GM18951 (cell line): ENCODE results near the gene PRRC2C.

Experiments used
- POLR2A ChIP-seq: IDR thresholded peaks from 4 replicates; pipeline ENCODE4 v1.6.1; 2011; ENCODE audit warnings: mild to moderate bottlenecking; ENCODE audit not compliant: insufficient read length, insufficient read depth; ENCODE audit errors: extremely low read depth
- in situ Hi-C: fragments of 300-500 bp; cut with MboI; formaldehyde crosslinking; loops from one replicate; pipeline ENCODE4 v1.12.0; 2022; ENCODE audit warnings: low sequenced_read_pairs, mixed read lengths, inconsistent platforms; ENCODE audit not compliant: unreplicated experiment

The PRRC2C gene

DNA sequence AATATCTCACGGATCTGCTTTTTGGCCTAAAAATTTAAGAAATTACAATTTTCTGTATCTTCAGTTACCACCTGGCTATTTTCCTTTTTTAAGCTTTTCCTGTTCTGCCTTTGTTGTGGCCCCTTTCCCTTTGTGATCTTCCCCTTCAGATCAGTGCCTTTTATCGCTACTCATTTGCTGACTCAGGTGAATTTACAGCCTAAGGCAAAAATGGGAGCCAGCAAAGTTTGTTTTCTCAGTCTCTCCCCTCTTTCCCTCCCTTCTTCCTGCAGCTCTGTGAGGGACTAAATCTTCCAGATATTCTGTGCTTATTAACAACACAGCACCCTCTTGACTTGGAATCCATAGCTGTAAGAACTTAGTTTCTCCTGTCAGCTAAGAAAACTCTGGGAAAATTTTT, 5.3 kb upstream of the PRRC2C start:
- in situ Hi-C loops, result no loop called here
- no peak for TF ChIP-seq POLR2A

DNA sequence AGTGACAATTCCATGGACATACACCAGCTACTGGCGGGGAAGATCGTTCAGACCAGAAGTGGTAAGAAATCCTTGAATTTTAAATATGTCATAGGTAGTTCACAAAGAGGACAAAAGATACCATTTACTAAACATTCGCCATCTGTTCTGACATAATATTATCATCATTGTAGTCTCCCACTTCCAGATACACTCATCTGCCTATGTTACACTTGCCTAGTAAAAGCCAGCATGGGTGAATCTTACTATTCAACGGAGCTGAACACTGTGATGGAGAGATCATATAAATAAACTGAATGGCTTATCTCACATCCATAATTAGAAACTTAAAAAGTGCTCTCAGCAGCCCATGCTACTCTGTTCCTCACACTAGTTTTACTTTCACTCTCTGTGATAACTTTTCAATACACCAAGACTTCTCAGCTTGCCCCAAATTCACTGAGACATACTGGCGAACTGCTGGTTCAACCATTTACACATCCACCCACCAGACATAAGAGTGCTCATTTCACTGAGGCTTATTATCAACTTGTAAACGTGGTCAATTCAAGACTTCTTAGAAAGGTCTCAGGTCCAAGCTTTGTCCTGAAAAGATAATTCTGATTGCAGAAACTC, 463 bp upstream of the PRRC2C start:
- in situ Hi-C loops, result no loop called here
- TF ChIP-seq POLR2A, result no peak

DNA sequence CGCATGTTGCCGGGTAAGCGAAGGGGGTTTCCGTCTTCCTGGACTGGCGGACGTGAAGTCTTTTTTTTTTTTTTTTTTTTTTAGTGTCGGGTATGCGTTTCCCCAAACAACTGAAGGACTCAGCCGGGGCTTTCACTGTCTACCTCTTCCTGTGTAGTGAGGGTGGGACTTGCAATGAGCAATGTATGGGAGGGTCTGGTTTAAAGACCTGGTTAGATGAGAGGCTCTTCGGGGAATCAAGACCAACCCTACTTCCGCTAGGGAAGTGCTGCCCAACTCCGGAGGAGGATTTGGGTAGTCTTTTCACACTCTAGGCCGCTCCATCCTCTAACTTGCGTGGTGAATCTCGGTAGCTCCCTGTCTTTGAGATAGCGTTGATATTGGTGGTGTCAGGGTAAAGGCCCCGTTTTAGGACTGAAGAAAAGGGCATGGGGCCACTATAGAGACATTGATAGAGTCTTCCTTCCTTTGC, 754 bp downstream of the PRRC2C start:
- in situ Hi-C loops, result no loop called here
- no peak for TF ChIP-seq POLR2A

DNA sequence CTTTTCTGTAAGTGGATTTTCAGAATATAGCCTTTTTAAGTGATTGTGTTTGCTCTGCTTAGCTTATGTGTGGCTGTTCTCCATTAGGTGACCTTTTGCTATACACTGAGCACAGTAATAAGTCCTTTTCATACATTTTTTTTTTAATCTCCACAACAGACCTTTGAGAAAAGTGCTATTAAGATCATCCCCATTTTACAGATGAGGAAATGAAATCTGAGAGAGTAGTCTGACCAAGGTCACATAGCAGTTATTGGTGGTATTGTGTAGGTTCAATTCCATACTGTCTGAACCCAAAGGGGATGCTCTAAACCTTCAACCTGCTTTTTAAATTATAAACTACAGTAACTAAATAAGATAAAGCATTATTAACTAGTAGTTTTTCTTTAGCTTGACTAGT, 1.7 kb downstream of the PRRC2C start:
- TF ChIP-seq POLR2A, result no peak
- in situ Hi-C loops, result no loop called here

DNA sequence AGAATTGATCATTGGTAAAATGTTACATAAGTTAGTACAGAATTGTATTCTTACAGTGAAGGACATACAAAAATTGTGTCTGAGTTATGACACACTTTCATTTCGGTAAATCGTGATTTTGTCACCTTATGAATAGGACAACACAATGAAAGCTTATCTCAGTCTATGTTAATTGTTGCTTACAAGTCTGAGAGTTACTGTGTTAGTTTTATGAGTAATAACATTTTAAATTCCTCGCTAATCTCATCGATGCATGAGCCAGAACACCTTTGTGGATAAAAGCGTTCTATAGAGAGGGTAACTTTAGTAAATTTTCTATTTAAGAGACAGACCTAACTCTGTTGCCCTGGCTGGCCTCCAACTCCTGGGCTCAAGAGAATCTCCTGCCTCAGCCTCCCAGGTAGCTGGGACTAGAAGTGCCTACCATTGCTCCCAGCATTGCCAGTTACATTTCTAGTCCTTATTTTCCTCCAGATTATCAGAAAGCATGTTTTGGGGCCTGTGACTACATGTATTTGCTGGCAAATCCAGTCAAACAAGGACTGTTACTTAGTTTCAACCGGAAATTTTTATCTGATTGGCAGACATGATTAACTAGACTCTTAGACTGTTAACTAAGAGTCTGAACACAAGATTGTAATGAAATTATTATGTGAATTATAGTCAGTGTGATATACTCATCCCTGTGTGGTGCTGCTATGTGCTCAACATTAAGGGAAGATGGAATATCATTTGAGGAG, 3.0 kb downstream of the PRRC2C start:
- TF ChIP-seq POLR2A, result no peak
- in situ Hi-C loops, result no loop called here

DNA sequence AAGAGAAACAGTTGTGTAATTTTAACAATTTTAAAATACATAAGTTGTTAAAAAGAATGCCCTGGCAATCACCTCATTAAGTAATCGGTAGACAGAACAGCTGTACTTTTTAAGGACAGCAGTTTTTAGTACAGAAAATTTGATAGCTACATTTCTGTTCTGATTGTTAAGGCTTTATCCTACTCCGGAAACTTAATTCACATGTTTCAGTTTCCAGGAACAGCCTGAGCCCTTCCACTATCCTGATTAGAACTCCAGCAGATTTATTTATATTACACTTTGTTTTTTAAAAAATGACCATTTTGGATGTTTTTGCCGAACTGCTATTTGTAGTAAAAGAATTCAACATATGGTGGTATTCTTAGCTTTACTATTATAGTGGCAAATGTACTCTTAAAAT, 8.7 kb downstream of the PRRC2C start:
- TF ChIP-seq POLR2A, result no peak
- in situ Hi-C loops, result no loop called here

DNA sequence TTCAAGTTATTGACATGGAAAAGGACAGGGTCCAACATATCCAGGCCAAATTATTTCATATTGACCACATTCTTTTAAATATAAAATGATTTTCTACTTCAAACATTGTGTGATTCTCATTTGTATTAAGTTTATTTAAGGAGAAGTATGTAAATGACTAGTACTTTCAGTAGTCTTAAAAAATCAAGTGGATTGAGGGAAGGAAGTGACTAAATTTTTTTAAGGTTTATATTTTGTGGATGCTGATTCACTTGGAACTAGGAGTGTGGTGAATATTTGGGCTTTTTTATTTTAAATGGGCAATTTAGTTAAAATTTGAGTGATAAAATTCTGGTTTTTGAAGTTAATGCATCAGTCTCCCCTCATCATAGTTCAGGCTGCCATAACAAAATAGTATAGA, 10.1 kb downstream of the PRRC2C start:
- in situ Hi-C loops, result no loop called here
- no peak for TF ChIP-seq POLR2A

DNA sequence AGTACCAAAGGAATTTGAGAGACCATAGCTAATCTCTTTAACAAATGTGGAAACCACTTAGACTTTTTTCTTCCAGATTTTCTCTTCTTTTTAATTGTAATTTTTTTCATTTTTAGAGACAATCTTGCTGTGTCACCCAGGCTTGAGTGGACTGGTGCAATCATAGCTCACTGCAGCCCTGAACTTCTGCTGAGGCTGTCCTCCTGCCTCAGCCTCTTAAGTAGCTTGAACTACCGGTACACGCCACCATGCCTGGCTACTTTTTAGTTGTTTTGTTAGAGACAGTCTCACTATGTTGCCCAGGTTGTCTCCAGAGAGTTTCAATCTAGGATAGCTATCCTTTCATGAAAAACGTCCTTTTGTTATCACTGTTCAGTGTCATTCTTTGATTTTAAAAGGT, 15.0 kb downstream of the PRRC2C start:
- in situ Hi-C loops, result no loop called here
- no peak for TF ChIP-seq POLR2A

DNA sequence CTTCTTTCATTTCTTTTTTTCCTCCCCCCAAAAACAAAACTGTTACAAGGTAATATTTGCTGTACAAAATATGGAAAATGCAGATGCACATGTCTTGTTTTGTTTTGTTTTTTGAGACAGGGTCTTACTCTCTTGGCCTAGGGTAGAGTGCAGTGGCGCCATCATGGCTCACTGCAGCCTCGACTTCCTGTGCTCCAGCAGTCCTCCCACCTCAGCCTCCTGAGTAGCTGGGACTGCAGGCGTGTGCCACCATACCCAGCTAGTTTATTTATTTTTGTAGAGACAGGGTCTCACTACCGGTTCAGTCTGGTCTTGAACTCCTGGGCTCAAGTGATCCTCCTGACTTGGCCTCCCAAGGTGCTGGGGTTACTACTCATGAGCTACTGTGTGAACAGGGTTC, 15.5 kb downstream of the PRRC2C start:
- no peak for TF ChIP-seq POLR2A
- in situ Hi-C loops, result no loop called here

DNA sequence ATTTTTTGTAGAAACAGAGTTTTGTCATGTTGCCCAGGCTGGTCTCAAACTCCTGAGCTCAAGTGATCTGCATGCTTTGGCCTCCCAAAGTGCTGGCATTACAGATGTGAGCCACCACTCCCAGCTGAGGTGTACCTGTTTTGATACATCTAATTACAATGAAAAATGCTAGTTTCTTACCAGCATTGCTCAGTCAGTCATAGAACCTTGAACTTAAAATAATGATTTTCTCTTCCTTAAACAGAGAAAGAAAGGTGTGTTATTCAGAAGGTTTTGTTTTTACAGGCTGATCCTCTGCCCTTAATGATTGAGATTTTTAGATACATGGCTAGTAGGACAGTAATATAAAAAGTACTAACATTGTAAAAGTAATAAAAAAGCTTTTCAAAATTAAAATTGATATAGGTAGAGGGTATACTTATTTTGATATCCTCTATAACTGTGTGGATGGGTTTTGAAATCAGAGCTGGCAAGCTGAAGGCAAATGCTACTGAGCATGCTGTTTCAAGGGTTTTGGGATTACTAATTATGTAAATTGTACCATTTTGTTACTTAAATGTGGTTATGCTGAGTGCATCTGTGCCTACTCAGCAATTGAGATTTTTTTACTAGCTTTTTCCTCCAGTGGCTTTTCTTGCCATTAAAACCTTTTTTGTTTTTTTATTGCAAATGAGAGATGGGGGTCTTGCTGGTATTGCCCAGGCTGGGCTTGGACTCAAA, 16.1 kb downstream of the PRRC2C start:
- in situ Hi-C loops, result no loop called here

DNA sequence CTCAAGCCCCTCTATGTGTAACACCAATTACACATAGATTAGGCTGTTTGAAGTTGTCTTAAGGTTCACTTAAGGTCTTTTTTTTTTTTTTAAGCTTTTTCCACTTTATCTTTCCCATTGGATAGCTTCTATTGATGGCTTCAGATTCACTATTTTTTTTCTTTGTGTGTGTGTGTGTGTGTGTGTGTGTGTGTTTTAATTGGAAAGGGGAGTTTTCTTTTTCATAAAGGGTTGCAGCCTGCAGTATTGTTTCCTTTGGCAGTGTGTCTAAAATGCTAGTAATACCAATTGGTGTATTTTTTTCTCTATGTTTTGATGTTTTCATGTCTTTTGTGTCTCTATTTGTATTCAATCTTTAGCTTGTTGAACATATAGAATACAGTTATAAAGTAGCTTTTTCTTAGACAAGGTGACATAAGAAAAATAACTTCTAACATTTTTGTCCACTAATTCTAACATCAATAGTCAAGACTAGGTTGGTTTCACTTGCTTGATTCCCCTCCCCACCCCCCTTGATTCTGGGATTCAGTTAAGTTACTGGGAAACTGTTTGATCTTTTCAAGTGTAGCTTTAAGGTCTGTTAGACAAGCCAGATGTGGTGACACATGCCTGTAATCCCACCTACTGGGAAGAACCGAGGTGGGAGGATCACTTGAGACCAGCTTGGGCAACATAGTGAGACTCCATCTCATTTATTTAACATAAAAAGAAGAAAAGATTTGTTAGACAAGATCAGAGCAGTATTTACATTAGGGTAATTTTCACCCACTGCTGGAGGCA, 21.4 kb downstream of the PRRC2C start:
- in situ Hi-C loops, result no loop called here
- TF ChIP-seq POLR2A, result no peak

More for the DNA sequence above, 16.1 kb downstream of the PRRC2C start:
- TF ChIP-seq POLR2A, result no peak

DNA sequence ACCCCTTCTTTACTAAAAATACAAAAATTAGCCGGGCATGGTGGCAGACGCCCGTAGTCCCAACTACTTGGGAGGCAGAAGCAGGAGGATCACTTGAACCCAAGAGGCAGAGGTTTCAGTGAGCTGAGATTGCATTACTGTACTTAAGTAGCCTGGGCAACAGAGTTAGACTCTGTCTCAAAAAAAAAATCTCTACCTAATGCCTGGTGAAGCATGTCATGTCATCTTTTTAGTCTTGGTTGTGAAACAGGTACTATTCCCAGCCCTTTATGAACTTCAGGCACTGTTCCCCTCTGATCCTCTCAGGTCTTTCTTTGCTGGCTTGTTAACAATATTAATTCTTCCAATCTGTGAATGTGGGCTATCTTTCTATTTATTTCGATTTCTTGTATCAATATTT, 22.1 kb downstream of the PRRC2C start:
- in situ Hi-C loops, result no loop called here

DNA sequence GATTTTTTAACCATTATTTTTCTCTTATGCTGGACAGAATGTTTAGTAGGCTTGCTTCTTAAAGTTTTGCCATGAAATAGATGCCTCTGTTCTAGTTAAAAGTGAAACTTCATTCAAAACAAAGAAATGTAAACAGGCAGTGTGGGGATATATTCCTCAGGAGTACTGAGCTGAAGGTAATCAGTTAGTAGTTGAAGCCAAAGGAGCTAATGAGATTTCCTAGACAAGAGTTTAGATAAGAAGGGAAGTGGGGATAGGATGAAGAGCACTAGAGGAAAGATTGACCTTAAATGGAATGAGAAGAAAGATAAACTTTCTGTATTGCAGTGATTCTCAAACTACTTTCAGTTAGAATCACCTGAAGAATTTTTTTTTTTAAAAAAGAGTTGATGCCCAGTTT, 23.9 kb downstream of the PRRC2C start:
- TF ChIP-seq POLR2A, result no peak
- in situ Hi-C loops, result no loop called here

More for the DNA sequence above, 22.1 kb downstream of the PRRC2C start:
- no peak for TF ChIP-seq POLR2A
